Measurements from ENCODE around the gene PPP6R2. TPM values are rescaled to one million over a fixed set of nuclear protein-coding genes. Genes with fewer than 3 reads are reported as not detected.

The PPP6R2 gene
- total and polyA plus RNA-seq, 2 donors (not counting 3 experiments of a cell fraction or from before 2014, with no cell fraction given), result 38.6 to 54.6 TPM

GRCh38 chr22:50434849-50435248, 91.7 kb downstream of the PPP6R2 start:
- Histone ChIP-seq H2AFZ (ENCODE audit: low read depth, low read length) (no peak overlapping the region), H3K27ac (ENCODE audit: insufficient read depth, low read depth, low read length) (no peak overlapping the region), H3K9me3 (replicated peaks; ENCODE audit: control insufficient read depth, insufficient read depth, low read length) (no peaks in the 10 kb centered on the region), H3K79me2 (ENCODE audit: control insufficient read depth, insufficient read depth, low read length) (no peaks in the 10 kb centered on the region), H3K4me1 (ENCODE audit: control insufficient read depth, extremely low read depth, insufficient read depth, low read length) (no peaks in the 10 kb centered on the region), H4K20me1 (replicated peaks; ENCODE audit: control insufficient read depth, extremely low read depth, insufficient read depth, low read length) (no peaks in the 10 kb centered on the region), H3K27me3 (ENCODE audit: control insufficient read depth in 2 of 2, insufficient read depth in 2 of 2, low read length in 2 of 2) (no peaks in the 10 kb centered on the region), H3K36me3 (ENCODE audit: control insufficient read depth in 2 of 2, extremely low read depth in 1 of 2, insufficient read depth in 2 of 2, low read length in 2 of 2) (peaks cover 2 to 58% of the 10 kb centered on the region in 2 experiments), H3K4me3 (replicated peaks in 1 of 3; ENCODE audit: insufficient read depth in 1 of 3, low read depth in 1 of 3, low read length in 3 of 3) (no peak overlapping the region), H3K9me1 (replicated peaks; ENCODE audit: control insufficient read depth, extremely low read depth, insufficient read depth, low read length) (no peaks in the 10 kb centered on the region), H3K4me2 (ENCODE audit: insufficient read depth, low read length) (no peak overlapping the region), H3K9ac (replicated peaks; ENCODE audit: extremely low read depth, insufficient read depth, low read length) (no peak overlapping the region)
- no peak for TF ChIP-seq EZH2 (IDR thresholded peaks at IDR 0.05; ENCODE audit: borderline replicate concordance, low read depth, low read length, severe bottlenecking)
- TF ChIP-seq JUN (IDR thresholded peaks at IDR 0.05; ENCODE audit: borderline replicate concordance, insufficient read depth, insufficient read length, low read depth), result no peak
- TF ChIP-seq CTCF (IDR thresholded peaks at IDR 0.05; ENCODE audit: extremely low read depth in 1 of 2, insufficient read depth in 1 of 2, low read depth in 1 of 2, low read length in 2 of 2), result no peak
- DNase-seq (ENCODE audit: low read depth, low spot score) (no peak), FAIRE-seq (no peak)
- intact Hi-C loops (cut with micrococcal nuclease) (no loop called here), dilution Hi-C loops (cut with MboI; ENCODE audit: extremely low pct_ligation_motif_present, low sequenced_read_pairs) (no loop called here)
- ChIA-PET POLR2A (no interaction called here), CTCF (no interaction called here)
- BruUV-seq (replicated peaks), result no TSS peak

- intact Hi-C loops (cut with micrococcal nuclease), result no loop called here
- CTCF ChIA-PET, result no interaction called here
These were observed 92.3 kb downstream of the PPP6R2 start for GRCh38 chr22:50435291-50436014.

More at GRCh38 chr22:50435291-50436014, 92.3 kb downstream of the PPP6R2 start:
- FAIRE-seq, result no peak
- H2AFZ ChIP-seq (ENCODE audit: low read depth, low read length), result no peak overlapping the region
- H3K36me3 ChIP-seq (ENCODE audit: control insufficient read depth in 2 of 2, extremely low read depth in 1 of 2, insufficient read depth in 2 of 2, low read length in 2 of 2), result peaks cover 2 to 61% of the 10 kb centered on the region in 2 experiments
- BruUV-seq (replicated peaks), result no TSS peak
- no peaks in the 10 kb centered on the region for H4K20me1 ChIP-seq (replicated peaks; ENCODE audit: control insufficient read depth, extremely low read depth, insufficient read depth, low read length)
- no peak overlapping the region for H3K4me2 ChIP-seq (ENCODE audit: insufficient read depth, low read length)
- no peaks in the 10 kb centered on the region for H3K79me2 ChIP-seq (ENCODE audit: control insufficient read depth, insufficient read depth, low read length)
- POLR2A ChIA-PET, result no interaction called here
- DNase-seq (ENCODE audit: low read depth, low spot score), result no peak
- H3K9me1 ChIP-seq (replicated peaks; ENCODE audit: control insufficient read depth, extremely low read depth, insufficient read depth, low read length), result no peaks in the 10 kb centered on the region
- no peak overlapping the region for H3K9ac ChIP-seq (replicated peaks; ENCODE audit: extremely low read depth, insufficient read depth, low read length)
- no peaks in the 10 kb centered on the region for H3K4me1 ChIP-seq (ENCODE audit: control insufficient read depth, extremely low read depth, insufficient read depth, low read length)
- no peaks in the 10 kb centered on the region for H3K9me3 ChIP-seq (replicated peaks; ENCODE audit: control insufficient read depth, insufficient read depth, low read length)
- H3K27me3 ChIP-seq (ENCODE audit: control insufficient read depth in 2 of 2, insufficient read depth in 2 of 2, low read length in 2 of 2), result no peaks in the 10 kb centered on the region
- H3K4me3 ChIP-seq (replicated peaks in 1 of 3; ENCODE audit: insufficient read depth in 1 of 3, low read depth in 1 of 3, low read length in 3 of 3), result no peak overlapping the region
- no peak for TF ChIP-seq EZH2 (IDR thresholded peaks at IDR 0.05; ENCODE audit: borderline replicate concordance, low read depth, low read length, severe bottlenecking)
- TF ChIP-seq MAX (IDR thresholded peaks at IDR 0.05; ENCODE audit: insufficient read depth, insufficient read length), result no peak
- TF ChIP-seq MYC (IDR thresholded peaks at IDR 0.05; ENCODE audit: low read depth, low read length), result no peak
- TF ChIP-seq POLR2A (IDR thresholded peaks at IDR 0.05; ENCODE audit: low read depth, low read length), result no peak
- no peak for TF ChIP-seq FOS (IDR thresholded peaks at IDR 0.05; ENCODE audit: borderline replicate concordance, insufficient read depth, low read length)
- no peak for TF ChIP-seq GATA2 (IDR thresholded peaks at IDR 0.05; ENCODE audit: insufficient read depth, insufficient read length, low read depth, low read length)
- no peak for TF ChIP-seq CTCF (IDR thresholded peaks at IDR 0.05; ENCODE audit: extremely low read depth in 1 of 2, insufficient read depth in 1 of 2, low read depth in 1 of 2, low read length in 2 of 2)
- TF ChIP-seq POLR2AphosphoS5 (IDR thresholded peaks at IDR 0.05; ENCODE audit: insufficient read depth, low read depth, low read length), result no peak
- TF ChIP-seq JUN (IDR thresholded peaks at IDR 0.05; ENCODE audit: borderline replicate concordance, insufficient read depth, insufficient read length, low read depth), result no peak
- dilution Hi-C loops (cut with MboI; ENCODE audit: extremely low pct_ligation_motif_present, low sequenced_read_pairs), result no loop called here
- no peak overlapping the region for H3K27ac ChIP-seq (ENCODE audit: insufficient read depth, low read depth, low read length)
